Stimulated activated naive CD8-positive, alpha-beta T cell treated with anti-CD3 and anti-CD28 coated beads, Interleukin-15, Interleukin-2, amounts not matched to agents 100 ng/mL and 50 ng/mL, for 24 hours (primary cell): Measurements from ENCODE around the gene ZBTB20.

ENCODE experiments used
- H3K27ac Mint-ChIP-seq: one replicate; pipeline ENCODE4 v1.8.0; 2021; ENCODE audit warnings: mild to moderate bottlenecking, mixed read lengths
- H3K27me3 Mint-ChIP-seq: one replicate; pipeline ENCODE4 v1.8.0; 2021; ENCODE audit warnings: mixed read lengths
- H3K36me3 Mint-ChIP-seq: one replicate; pipeline ENCODE4 v1.8.0; 2021; ENCODE audit warnings: low read depth, mixed read lengths
- H3K4me1 Mint-ChIP-seq: one replicate; pipeline ENCODE4 v1.8.0; 2021; ENCODE audit warnings: low read depth, mixed read lengths
- H3K4me3 Mint-ChIP-seq: one replicate; pipeline ENCODE4 v1.8.0; 2021; ENCODE audit warnings: mild to moderate bottlenecking, mixed read lengths
- H3K9me3 Mint-ChIP-seq: one replicate; pipeline ENCODE4 v1.8.0; 2021; ENCODE audit warnings: mixed read lengths

The ZBTB20 gene

DNA sequence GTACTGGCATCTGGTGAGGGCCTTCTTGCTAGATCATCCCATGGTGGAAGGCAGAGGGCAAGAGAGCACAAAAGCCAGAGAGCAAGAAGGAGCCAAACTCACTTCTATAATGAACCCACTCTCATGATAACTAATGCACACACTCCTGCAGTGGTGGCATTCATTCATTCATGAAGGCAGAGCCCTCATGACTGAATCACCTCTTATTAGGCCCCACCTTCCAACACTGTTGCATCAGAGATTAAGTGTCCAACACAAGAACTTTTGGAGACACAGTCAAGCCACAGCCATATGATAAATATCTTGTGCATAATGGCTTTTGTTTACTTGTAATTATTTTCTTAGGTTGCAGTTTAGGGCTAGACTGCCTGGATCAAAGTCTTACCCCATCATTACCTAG, 670.6 kb downstream of the ZBTB20 start:
- Mint-ChIP-seq H3K4me3 (no peak overlapping the region), H3K9me3 (no peaks in the 10 kb centered on the region), H3K27ac (no peak overlapping the region), H3K36me3 (no peaks in the 10 kb centered on the region), H3K27me3 (no peaks in the 10 kb centered on the region), H3K4me1 (peaks cover 5% of the 10 kb centered on the region)

DNA sequence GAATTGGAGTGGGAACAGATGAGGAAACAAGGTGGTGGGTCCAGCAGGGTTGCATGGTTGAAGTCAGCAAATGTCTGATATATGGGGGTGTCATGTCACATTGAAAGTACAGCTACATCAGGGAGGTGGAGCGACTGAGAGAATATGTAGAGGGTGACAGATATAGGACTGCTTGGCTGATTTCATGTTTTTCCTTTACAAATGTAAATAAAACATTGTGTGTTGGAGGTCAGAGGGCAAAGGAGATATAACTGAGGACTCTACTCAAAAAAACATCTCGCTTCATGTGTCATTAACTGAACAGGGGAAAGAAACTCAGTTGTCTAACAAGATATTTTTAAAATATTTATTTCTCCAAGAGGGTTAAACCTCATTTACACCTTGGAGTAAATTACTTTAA, 675.6 kb downstream of the ZBTB20 start:
- Mint-ChIP-seq H3K4me1 (no peaks in the 10 kb centered on the region), H3K27me3 (no peaks in the 10 kb centered on the region), H3K36me3 (no peaks in the 10 kb centered on the region)

GRCh38 chr3:114469070-114469469, 678.0 kb downstream of the ZBTB20 start:
- H3K4me3 Mint-ChIP-seq = no peak overlapping the region
- no peak overlapping the region for H3K27ac Mint-ChIP-seq
- H3K36me3 Mint-ChIP-seq = no peaks in the 10 kb centered on the region
- H3K9me3 Mint-ChIP-seq = no peaks in the 10 kb centered on the region
- H3K27me3 Mint-ChIP-seq = no peaks in the 10 kb centered on the region
- no peaks in the 10 kb centered on the region for H3K4me1 Mint-ChIP-seq

More for the DNA sequence above, 675.6 kb downstream of the ZBTB20 start:
- Mint-ChIP-seq H3K9me3 (no peaks in the 10 kb centered on the region), H3K27ac (no peak overlapping the region), H3K4me3 (no peak overlapping the region)

DNA sequence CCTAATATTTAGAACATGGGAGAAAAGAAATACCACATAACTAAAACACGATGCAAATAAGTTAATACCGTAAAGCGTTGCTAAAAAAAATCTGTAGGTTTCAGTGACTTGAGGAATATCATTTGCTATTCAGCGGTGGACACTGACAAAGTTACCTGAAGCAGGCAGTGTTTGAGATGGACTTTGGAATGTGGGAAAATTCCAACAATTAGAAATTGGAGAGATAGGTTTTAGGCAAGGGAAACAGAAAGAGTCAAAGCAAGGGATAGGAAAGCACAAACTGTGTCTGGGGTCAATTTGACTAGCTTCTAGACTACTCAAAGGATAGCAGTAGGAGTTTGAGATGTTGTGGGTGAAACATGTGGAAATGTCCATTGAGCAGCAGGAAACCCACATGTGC, 680.3 kb downstream of the ZBTB20 start:
- no peaks in the 10 kb centered on the region for H3K36me3 Mint-ChIP-seq
- no peaks in the 10 kb centered on the region for H3K4me1 Mint-ChIP-seq
- no peak overlapping the region for H3K27ac Mint-ChIP-seq
- no peaks in the 10 kb centered on the region for H3K27me3 Mint-ChIP-seq
- H3K4me3 Mint-ChIP-seq = no peak overlapping the region
- H3K9me3 Mint-ChIP-seq = no peaks in the 10 kb centered on the region

GRCh38 chr3:114466251-114466650, 680.8 kb downstream of the ZBTB20 start:
- Mint-ChIP-seq H3K27ac (no peak overlapping the region), H3K4me3 (no peak overlapping the region), H3K27me3 (no peaks in the 10 kb centered on the region), H3K9me3 (no peaks in the 10 kb centered on the region), H3K4me1 (no peaks in the 10 kb centered on the region), H3K36me3 (no peaks in the 10 kb centered on the region)

DNA sequence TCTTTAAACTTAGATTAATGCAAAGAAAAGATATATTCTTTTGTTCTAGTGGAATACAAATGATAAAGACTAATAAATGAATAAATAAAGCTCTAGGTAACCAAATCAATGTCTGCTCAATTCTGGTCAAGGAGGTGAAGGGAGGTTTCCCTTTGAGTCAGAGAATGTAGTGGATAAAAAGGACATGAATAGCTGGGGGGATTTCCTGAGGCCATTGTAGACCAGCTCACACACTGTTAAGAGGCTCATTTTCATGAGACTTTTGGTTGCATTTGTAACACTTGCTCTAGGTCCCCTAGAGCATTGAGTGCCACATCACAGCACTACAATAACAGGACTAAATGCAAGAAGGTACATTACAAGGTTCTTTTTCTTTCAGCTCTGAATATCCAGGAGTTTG, 682.5 kb downstream of the ZBTB20 start:
- Mint-ChIP-seq H3K36me3 (no peaks in the 10 kb centered on the region), H3K27ac (no peak overlapping the region), H3K9me3 (no peaks in the 10 kb centered on the region), H3K4me3 (no peak overlapping the region), H3K27me3 (no peaks in the 10 kb centered on the region), H3K4me1 (no peaks in the 10 kb centered on the region)

GRCh38 chr3:114462750-114463149, 684.3 kb downstream of the ZBTB20 start:
- no peaks in the 10 kb centered on the region for H3K9me3 Mint-ChIP-seq
- no peaks in the 10 kb centered on the region for H3K27me3 Mint-ChIP-seq
- no peak overlapping the region for H3K27ac Mint-ChIP-seq
- H3K4me3 Mint-ChIP-seq = no peak overlapping the region
- H3K4me1 Mint-ChIP-seq = no peaks in the 10 kb centered on the region
- H3K36me3 Mint-ChIP-seq = no peaks in the 10 kb centered on the region

GRCh38 chr3:114460459-114460858, 686.6 kb downstream of the ZBTB20 start:
- H3K27ac Mint-ChIP-seq = no peak overlapping the region
- no peaks in the 10 kb centered on the region for H3K27me3 Mint-ChIP-seq
- H3K4me3 Mint-ChIP-seq = no peak overlapping the region
- H3K4me1 Mint-ChIP-seq = no peaks in the 10 kb centered on the region
- no peaks in the 10 kb centered on the region for H3K36me3 Mint-ChIP-seq
- no peaks in the 10 kb centered on the region for H3K9me3 Mint-ChIP-seq

GRCh38 chr3:114456742-114457141, 690.3 kb downstream of the ZBTB20 start:
- H3K27me3 Mint-ChIP-seq = no peaks in the 10 kb centered on the region
- H3K36me3 Mint-ChIP-seq = no peaks in the 10 kb centered on the region
- no peak overlapping the region for H3K27ac Mint-ChIP-seq
- peaks cover under 1% of the 10 kb centered on the region for H3K4me1 Mint-ChIP-seq
- H3K9me3 Mint-ChIP-seq = no peaks in the 10 kb centered on the region
- no peak overlapping the region for H3K4me3 Mint-ChIP-seq

DNA sequence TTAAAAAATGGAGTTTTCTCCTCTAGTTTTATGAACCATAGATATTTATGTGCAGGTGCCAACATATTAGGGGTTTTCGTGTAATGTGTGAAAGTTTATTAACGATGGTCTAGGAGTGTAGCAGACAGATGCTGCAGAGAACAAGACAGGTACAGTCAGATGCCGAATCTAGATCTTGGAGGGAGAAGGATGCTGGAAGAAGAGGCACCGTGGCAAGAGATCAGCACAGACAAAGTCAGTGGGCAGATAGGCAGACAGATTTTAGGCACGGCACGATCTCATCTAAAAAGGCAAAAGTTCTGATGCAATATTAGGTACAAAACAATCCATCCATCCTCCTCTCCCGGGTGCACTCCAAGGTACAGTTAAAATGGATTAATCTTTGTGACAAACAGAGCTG, 691.7 kb downstream of the ZBTB20 start:
- Mint-ChIP-seq H3K36me3 (no peaks in the 10 kb centered on the region), H3K4me3 (no peak overlapping the region), H3K27ac (no peak overlapping the region), H3K9me3 (no peaks in the 10 kb centered on the region), H3K27me3 (no peaks in the 10 kb centered on the region), H3K4me1 (peaks cover 11% of the 10 kb centered on the region)

DNA sequence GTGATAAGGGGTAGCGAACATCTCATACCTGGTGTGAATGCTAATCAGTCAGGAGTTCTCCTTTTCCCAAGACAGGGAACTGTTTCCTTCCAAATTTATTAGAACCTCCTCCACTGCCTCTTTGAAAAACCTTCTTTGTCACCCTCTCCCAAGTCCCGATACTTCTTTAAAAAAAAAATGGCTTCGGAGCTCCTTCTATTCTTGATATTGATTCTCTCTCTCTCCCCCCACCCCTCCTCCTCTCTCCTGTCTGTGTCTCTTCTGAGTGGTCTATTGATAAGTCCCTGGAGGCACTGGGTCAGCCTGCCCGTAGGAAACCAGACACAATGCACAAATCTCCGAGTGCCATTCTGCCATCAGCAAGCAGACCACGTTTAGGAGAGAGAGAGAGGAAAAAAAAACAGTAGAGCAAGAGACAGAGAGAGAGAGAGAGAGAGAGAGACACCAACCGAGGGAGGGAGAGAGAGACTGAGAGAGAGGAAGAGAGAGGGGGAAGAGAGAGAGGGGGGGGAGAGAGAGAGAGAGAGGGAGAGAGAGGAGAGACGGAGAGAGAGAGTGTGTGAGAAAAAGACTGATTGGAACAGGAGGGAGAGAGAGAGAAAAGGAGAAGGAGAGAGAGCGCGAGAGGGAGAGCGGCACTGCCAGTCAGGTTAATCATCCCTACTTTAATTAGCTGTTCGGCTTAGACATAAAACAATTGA, 692.4 kb downstream of the ZBTB20 start:
- no peaks in the 10 kb centered on the region for H3K27me3 Mint-ChIP-seq
- no peaks in the 10 kb centered on the region for H3K36me3 Mint-ChIP-seq
- no peak overlapping the region for H3K4me3 Mint-ChIP-seq
- peaks cover 11% of the 10 kb centered on the region for H3K4me1 Mint-ChIP-seq
- H3K27ac Mint-ChIP-seq = no peak overlapping the region
- H3K9me3 Mint-ChIP-seq = no peaks in the 10 kb centered on the region

DNA sequence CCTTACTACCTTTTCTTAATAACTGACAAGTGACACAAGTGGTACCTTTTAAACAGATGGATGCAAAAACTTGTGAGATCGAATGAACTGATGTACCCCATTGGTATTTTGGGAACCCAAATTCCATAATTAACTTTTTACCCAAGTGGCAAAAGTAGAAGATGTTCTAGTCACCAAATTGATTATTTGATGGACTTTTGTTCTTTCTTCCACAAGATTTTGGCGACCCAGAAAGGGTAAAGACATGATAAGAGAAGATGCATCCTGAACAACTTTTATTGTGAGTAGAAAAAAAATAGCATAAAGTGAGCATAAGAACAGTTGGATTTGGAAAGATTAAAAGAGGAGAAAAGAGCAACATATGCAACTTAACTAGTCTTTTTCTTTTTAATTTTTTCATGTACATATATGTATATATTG, 693.7 kb downstream of the ZBTB20 start:
- Mint-ChIP-seq H3K27me3 (no peaks in the 10 kb centered on the region), H3K27ac (no peak overlapping the region), H3K4me1 (peaks cover 11% of the 10 kb centered on the region), H3K4me3 (peak overlapping the region; percentile 50), H3K9me3 (no peaks in the 10 kb centered on the region), H3K36me3 (no peaks in the 10 kb centered on the region)

DNA sequence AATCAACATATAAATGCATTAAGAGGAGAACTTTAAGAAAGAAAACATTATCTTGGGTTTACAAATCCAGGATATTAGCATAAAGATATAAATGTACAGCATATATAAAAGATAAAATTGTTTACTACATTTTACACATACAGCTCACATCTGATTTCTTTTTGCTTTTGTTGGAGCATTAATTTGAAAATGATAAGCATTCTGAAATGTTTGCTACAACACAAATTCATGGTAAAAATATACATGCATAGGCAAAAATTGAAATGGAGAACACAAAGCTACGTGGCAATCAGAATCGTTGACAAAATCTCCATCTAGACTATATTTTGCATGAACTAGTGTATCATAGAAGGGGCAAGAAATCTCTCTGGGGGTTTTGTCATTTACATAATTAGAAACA, 694.2 kb downstream of the ZBTB20 start:
- Mint-ChIP-seq H3K4me1 (peaks cover 11% of the 10 kb centered on the region), H3K27ac (no peak overlapping the region), H3K36me3 (no peaks in the 10 kb centered on the region), H3K9me3 (no peaks in the 10 kb centered on the region), H3K4me3 (peak overlapping the region; percentile 50), H3K27me3 (no peaks in the 10 kb centered on the region)

- H3K36me3 Mint-ChIP-seq = no peaks in the 10 kb centered on the region
These were observed 694.8 kb downstream of the ZBTB20 start for GRCh38 chr3:114452256-114452655.

GRCh38 chr3:114451561-114452018, 695.5 kb downstream of the ZBTB20 start:
- Mint-ChIP-seq H3K4me3 (peak overlapping the region; percentile 30), H3K36me3 (no peaks in the 10 kb centered on the region), H3K27me3 (no peaks in the 10 kb centered on the region), H3K9me3 (no peaks in the 10 kb centered on the region), H3K27ac (no peak overlapping the region), H3K4me1 (peaks cover 11% of the 10 kb centered on the region)

More at GRCh38 chr3:114452256-114452655, 694.8 kb downstream of the ZBTB20 start:
- Mint-ChIP-seq H3K9me3 (no peaks in the 10 kb centered on the region), H3K4me3 (no peak overlapping the region), H3K27me3 (no peaks in the 10 kb centered on the region), H3K4me1 (peaks cover 11% of the 10 kb centered on the region), H3K27ac (no peak overlapping the region)

- H3K9me3 Mint-ChIP-seq = no peaks in the 10 kb centered on the region
- H3K27me3 Mint-ChIP-seq = no peaks in the 10 kb centered on the region
- H3K36me3 Mint-ChIP-seq = no peaks in the 10 kb centered on the region
- peak overlapping the region; percentile 9 for H3K27ac Mint-ChIP-seq
- H3K4me1 Mint-ChIP-seq = peaks cover 11% of the 10 kb centered on the region
- peak overlapping the region; percentile 30 for H3K4me3 Mint-ChIP-seq
These were observed 696.0 kb downstream of the ZBTB20 start for GRCh38 chr3:114451051-114451451.
